Measurements from ENCODE around the gene DAPK1.

DNA sequence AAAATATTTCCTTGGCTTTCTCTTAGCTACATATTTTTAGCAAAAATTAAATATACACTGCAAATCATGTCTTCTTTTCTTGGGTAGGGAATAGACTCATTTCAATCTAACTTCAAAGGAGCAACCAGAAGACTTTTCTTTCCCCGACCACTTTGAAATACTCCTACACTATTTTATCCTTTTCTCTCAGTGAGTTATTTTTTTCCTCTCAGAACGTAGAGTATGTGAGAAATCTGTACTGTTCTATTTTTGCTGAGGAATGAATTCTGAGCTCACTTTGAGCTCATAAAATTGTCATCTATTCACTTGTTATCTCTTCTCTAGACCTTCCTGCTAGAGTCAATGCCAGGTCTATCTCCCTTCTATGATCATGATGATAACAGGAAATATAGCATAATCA is 22.2 kb upstream of the DAPK1 start:
- TF ChIP-seq, protein P1, sequence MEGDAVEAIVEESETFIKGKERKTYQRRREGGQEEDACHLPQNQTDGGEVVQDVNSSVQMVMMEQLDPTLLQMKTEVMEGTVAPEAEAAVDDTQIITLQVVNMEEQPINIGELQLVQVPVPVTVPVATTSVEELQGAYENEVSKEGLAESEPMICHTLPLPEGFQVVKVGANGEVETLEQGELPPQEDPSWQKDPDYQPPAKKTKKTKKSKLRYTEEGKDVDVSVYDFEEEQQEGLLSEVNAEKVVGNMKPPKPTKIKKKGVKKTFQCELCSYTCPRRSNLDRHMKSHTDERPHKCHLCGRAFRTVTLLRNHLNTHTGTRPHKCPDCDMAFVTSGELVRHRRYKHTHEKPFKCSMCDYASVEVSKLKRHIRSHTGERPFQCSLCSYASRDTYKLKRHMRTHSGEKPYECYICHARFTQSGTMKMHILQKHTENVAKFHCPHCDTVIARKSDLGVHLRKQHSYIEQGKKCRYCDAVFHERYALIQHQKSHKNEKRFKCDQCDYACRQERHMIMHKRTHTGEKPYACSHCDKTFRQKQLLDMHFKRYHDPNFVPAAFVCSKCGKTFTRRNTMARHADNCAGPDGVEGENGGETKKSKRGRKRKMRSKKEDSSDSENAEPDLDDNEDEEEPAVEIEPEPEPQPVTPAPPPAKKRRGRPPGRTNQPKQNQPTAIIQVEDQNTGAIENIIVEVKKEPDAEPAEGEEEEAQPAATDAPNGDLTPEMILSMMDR (conservative IDR thresholded peaks at IDR 0.05 in 1 of 2, IDR thresholded peaks at IDR 0.05 in 1 of 2; ENCODE audit: extremely low read depth in 1 of 2, insufficient read depth in 1 of 2, low read depth in 1 of 2, low read length in 2 of 2) = no peak
- no peak for TF ChIP-seq EZH2 (IDR thresholded peaks at IDR 0.05; ENCODE audit: borderline replicate concordance, low read length)
